ENCODE results near the gene ACP4.

ACP4 gene

GRCh38 chr19:50821622-50822021 lies 31.4 kb downstream of the ACP4 start:
- H3K27me3 ChIP-seq (ENCODE audit: control insufficient read depth, insufficient read depth, low read length, poor library complexity, severe bottlenecking): peaks cover 62% of the 10 kb centered on the region
- H3K4me1 ChIP-seq (ENCODE audit: control insufficient read depth, insufficient read depth, low read length): peaks cover 5% of the 10 kb centered on the region
- H3K27ac ChIP-seq (ENCODE audit: insufficient read depth, low read depth, low read length, poor library complexity, severe bottlenecking): no peak overlapping the region
- H3K4me3 ChIP-seq (ENCODE audit: insufficient read depth, low read depth, low read length): no peak overlapping the region
- 79 to 80% methylated on average over 8 of the region's 8 CpGs for WGBS, 2 experiments
- H3K36me3 ChIP-seq (ENCODE audit: control insufficient read depth, insufficient read depth, low read length): no peaks in the 10 kb centered on the region
- no peaks in the 10 kb centered on the region for H3K9me3 ChIP-seq (ENCODE audit: control insufficient read depth, low read length)

- 76 to 78% methylated on average over 7 of the region's 7 CpGs for WGBS, 2 experiments
- Histone ChIP-seq H3K27ac (ENCODE audit: insufficient read depth, low read depth, low read length, poor library complexity, severe bottlenecking) (no peak overlapping the region), H3K9me3 (ENCODE audit: control insufficient read depth, low read length) (no peaks in the 10 kb centered on the region), H3K4me3 (ENCODE audit: insufficient read depth, low read depth, low read length) (no peak overlapping the region), H3K27me3 (ENCODE audit: control insufficient read depth, insufficient read depth, low read length, poor library complexity, severe bottlenecking) (peaks cover 58% of the 10 kb centered on the region), H3K36me3 (ENCODE audit: control insufficient read depth, insufficient read depth, low read length) (no peaks in the 10 kb centered on the region), H3K4me1 (ENCODE audit: control insufficient read depth, insufficient read depth, low read length) (peaks cover 5% of the 10 kb centered on the region)
Observed at GRCh38 chr19:50822661-50823208, 32.5 kb downstream of the ACP4 start.

GRCh38 chr19:50823389-50824042 lies 33.3 kb downstream of the ACP4 start, which contains the start of gene KLK1:
KLK1 (minus strand) TSS chr19:50823787; CDS start chr19:50823748, 39 bp downstream.
- peaks cover 50% of the 10 kb centered on the region for H3K27me3 ChIP-seq (ENCODE audit: control insufficient read depth, insufficient read depth, low read length, poor library complexity, severe bottlenecking)
- WGBS, 2 experiments: 83 to 85% methylated on average over 12 to 13 of the region's 14 CpGs
- H3K36me3 ChIP-seq (ENCODE audit: control insufficient read depth, insufficient read depth, low read length): no peaks in the 10 kb centered on the region
- peaks cover 2% of the 10 kb centered on the region for H3K4me1 ChIP-seq (ENCODE audit: control insufficient read depth, insufficient read depth, low read length)
- no peaks in the 10 kb centered on the region for H3K9me3 ChIP-seq (ENCODE audit: control insufficient read depth, low read length)
- no peak within 1 kb of the TSS for H3K27ac ChIP-seq (ENCODE audit: insufficient read depth, low read depth, low read length, poor library complexity, severe bottlenecking)
- H3K4me3 ChIP-seq (ENCODE audit: insufficient read depth, low read depth, low read length): no peak within 1 kb of the TSS

- Histone ChIP-seq H3K4me3 (ENCODE audit: insufficient read depth, low read depth, low read length) (no peak overlapping the region), H3K27me3 (ENCODE audit: control insufficient read depth, insufficient read depth, low read length, poor library complexity, severe bottlenecking) (peaks cover 19% of the 10 kb centered on the region), H3K36me3 (ENCODE audit: control insufficient read depth, insufficient read depth, low read length) (no peaks in the 10 kb centered on the region), H3K4me1 (ENCODE audit: control insufficient read depth, insufficient read depth, low read length) (no peaks in the 10 kb centered on the region), H3K9me3 (ENCODE audit: control insufficient read depth, low read length) (no peaks in the 10 kb centered on the region), H3K27ac (ENCODE audit: insufficient read depth, low read depth, low read length, poor library complexity, severe bottlenecking) (no peak overlapping the region)
- 90% methylated on average over 43 of the region's 43 CpGs for WGBS, 2 experiments
Observed at GRCh38 chr19:50826492-50827240, 36.5 kb downstream of the ACP4 start.

- Histone ChIP-seq H3K36me3 (ENCODE audit: control insufficient read depth, insufficient read depth, low read length) (no peaks in the 10 kb centered on the region), H3K4me1 (ENCODE audit: control insufficient read depth, insufficient read depth, low read length) (no peaks in the 10 kb centered on the region), H3K27ac (ENCODE audit: insufficient read depth, low read depth, low read length, poor library complexity, severe bottlenecking) (no peak overlapping the region), H3K4me3 (ENCODE audit: insufficient read depth, low read depth, low read length) (no peak overlapping the region), H3K9me3 (ENCODE audit: control insufficient read depth, low read length) (no peaks in the 10 kb centered on the region), H3K27me3 (ENCODE audit: control insufficient read depth, insufficient read depth, low read length, poor library complexity, severe bottlenecking) (peaks cover 11% of the 10 kb centered on the region)
- WGBS, 2 experiments: 84 to 87% methylated on average over 13 to 14 of the region's 14 CpGs
Observed at GRCh38 chr19:50827476-50827875, 37.3 kb downstream of the ACP4 start.

GRCh38 chr19:50829801-50830200 lies 39.6 kb downstream of the ACP4 start:
- Histone ChIP-seq H3K27me3 (ENCODE audit: control insufficient read depth, insufficient read depth, low read length, poor library complexity, severe bottlenecking) (peaks cover 9% of the 10 kb centered on the region), H3K4me3 (ENCODE audit: insufficient read depth, low read depth, low read length) (no peak overlapping the region), H3K9me3 (ENCODE audit: control insufficient read depth, low read length) (no peaks in the 10 kb centered on the region), H3K36me3 (ENCODE audit: control insufficient read depth, insufficient read depth, low read length) (no peaks in the 10 kb centered on the region), H3K27ac (ENCODE audit: insufficient read depth, low read depth, low read length, poor library complexity, severe bottlenecking) (no peak overlapping the region), H3K4me1 (ENCODE audit: control insufficient read depth, insufficient read depth, low read length) (no peaks in the 10 kb centered on the region)
- 72 to 81% methylated on average over 5 of the region's 5 CpGs for WGBS, 2 experiments

GRCh38 chr19:50830266-50831025 lies 40.2 kb downstream of the ACP4 start:
- Histone ChIP-seq H3K4me3 (ENCODE audit: insufficient read depth, low read depth, low read length) (no peak overlapping the region), H3K9me3 (ENCODE audit: control insufficient read depth, low read length) (no peaks in the 10 kb centered on the region), H3K27me3 (ENCODE audit: control insufficient read depth, insufficient read depth, low read length, poor library complexity, severe bottlenecking) (peaks cover 16% of the 10 kb centered on the region), H3K36me3 (ENCODE audit: control insufficient read depth, insufficient read depth, low read length) (no peaks in the 10 kb centered on the region), H3K27ac (ENCODE audit: insufficient read depth, low read depth, low read length, poor library complexity, severe bottlenecking) (no peak overlapping the region), H3K4me1 (ENCODE audit: control insufficient read depth, insufficient read depth, low read length) (no peaks in the 10 kb centered on the region)
- 72 to 74% methylated on average over 17 of the region's 17 CpGs for WGBS, 2 experiments

GRCh38 chr19:50831026-50831396 lies 40.8 kb downstream of the ACP4 start:
- no peak overlapping the region for H3K27ac ChIP-seq (ENCODE audit: insufficient read depth, low read depth, low read length, poor library complexity, severe bottlenecking)
- no peaks in the 10 kb centered on the region for H3K9me3 ChIP-seq (ENCODE audit: control insufficient read depth, low read length)
- 78 to 80% methylated on average over 7 of the region's 7 CpGs for WGBS, 2 experiments
- no peaks in the 10 kb centered on the region for H3K36me3 ChIP-seq (ENCODE audit: control insufficient read depth, insufficient read depth, low read length)
- H3K27me3 ChIP-seq (ENCODE audit: control insufficient read depth, insufficient read depth, low read length, poor library complexity, severe bottlenecking): peaks cover 21% of the 10 kb centered on the region
- H3K4me1 ChIP-seq (ENCODE audit: control insufficient read depth, insufficient read depth, low read length): no peaks in the 10 kb centered on the region
- no peak overlapping the region for H3K4me3 ChIP-seq (ENCODE audit: insufficient read depth, low read depth, low read length)

GRCh38 chr19:50832666-50833065 lies 42.5 kb downstream of the ACP4 start:
- Histone ChIP-seq H3K27ac (ENCODE audit: insufficient read depth, low read depth, low read length, poor library complexity, severe bottlenecking) (no peak overlapping the region), H3K36me3 (ENCODE audit: control insufficient read depth, insufficient read depth, low read length) (no peaks in the 10 kb centered on the region), H3K4me3 (ENCODE audit: insufficient read depth, low read depth, low read length) (no peak overlapping the region), H3K4me1 (ENCODE audit: control insufficient read depth, insufficient read depth, low read length) (no peaks in the 10 kb centered on the region), H3K9me3 (ENCODE audit: control insufficient read depth, low read length) (no peaks in the 10 kb centered on the region), H3K27me3 (ENCODE audit: control insufficient read depth, insufficient read depth, low read length, poor library complexity, severe bottlenecking) (peaks cover 35% of the 10 kb centered on the region)
- WGBS, 2 experiments: 89 to 90% methylated on average over 8 of the region's 8 CpGs
